HG02973 (cell line): ENCODE results near the gene CTCFL.

Experiments used
- ATAC-seq: cut with Tn5 transposase; IDR thresholded peaks from one replicate; pipeline ENCODE4 v1.9.1; 2021; ENCODE audit warnings: moderate library complexity; ENCODE audit not compliant: unreplicated experiment

The CTCFL gene

GRCh38 chr20:57560554-57561355 lies 35.8 kb upstream of the CTCFL start, which contains the start of gene PCK1:
TSS of gene PCK1 (plus strand) at chr20:57561110. CDS start at chr20:57561412, 302 bp downstream.
- ATAC-seq = no peak

GRCh38 chr20:57559658-57560553 lies 35.0 kb upstream of the CTCFL start:
- no peak for ATAC-seq

- ATAC-seq = no peak
Measured at GRCh38 chr20:57559289-57559634, 34.3 kb upstream of the CTCFL start.

- no peak for ATAC-seq
Measured at GRCh38 chr20:57558614-57559288, 33.8 kb upstream of the CTCFL start.

- no peak for ATAC-seq
Measured at GRCh38 chr20:57557926-57558613, 33.1 kb upstream of the CTCFL start.

- ATAC-seq = no peak
Measured at GRCh38 chr20:57556980-57557274, 32.0 kb upstream of the CTCFL start.

- no peak for ATAC-seq
Measured at GRCh38 chr20:57555457-57556184, 30.7 kb upstream of the CTCFL start.

GRCh38 chr20:57553376-57554018 lies 28.6 kb upstream of the CTCFL start:
- ATAC-seq = no peak

GRCh38 chr20:57552471-57552870 lies 27.5 kb upstream of the CTCFL start:
- no peak for ATAC-seq

- no peak for ATAC-seq
Measured at GRCh38 chr20:57548177-57549058, 23.5 kb upstream of the CTCFL start.

GRCh38 chr20:57546956-57547649 lies 22.2 kb upstream of the CTCFL start:
- no peak for ATAC-seq

GRCh38 chr20:57545927-57546662 lies 21.2 kb upstream of the CTCFL start:
- ATAC-seq = no peak

- no peak for ATAC-seq
Measured at GRCh38 chr20:57544838-57545564, 20.1 kb upstream of the CTCFL start.

GRCh38 chr20:57543754-57544153 lies 18.8 kb upstream of the CTCFL start:
- no peak for ATAC-seq

- no peak for ATAC-seq
Measured at GRCh38 chr20:57540890-57541580, 16.1 kb upstream of the CTCFL start.

GRCh38 chr20:57539889-57540288 lies 14.9 kb upstream of the CTCFL start:
- no peak for ATAC-seq
